NCI-H128 (cell line): ENCODE data around the gene TOB2.
"Not testable (repeated sequence)": the region's sequence is repeated elsewhere in the genome, so short reads cannot be mapped to it uniquely, and the experiment has no call there.

Experiments
- DNase-seq: peaks from one replicate; lab custom pipeline; 2025; ENCODE audit not compliant: unreplicated experiment; lab: John Stamatoyannopoulos, UW

TOB2 gene

GRCh38 chr22:41468381-41469217, 22.0 kb upstream of the TOB2 start, which contains the start of the genes ACO2 and PHF5A:
Gene ACO2 (plus strand): TSS chr22:41469117. CDS start chr22:41469147, 30 bp downstream.
Gene PHF5A (minus strand): TSS chr22:41468692. CDS start chr22:41468653, 39 bp downstream.
- peak; percentile 90 for DNase-seq

GRCh38 chr22:41461901-41462300, 15.3 kb upstream of the TOB2 start:
- DNase-seq, result no peak

GRCh38 chr22:41460071-41460470, 13.5 kb upstream of the TOB2 start:
- DNase-seq, result not testable (repeated sequence)

GRCh38 chr22:41459431-41459830, 12.8 kb upstream of the TOB2 start:
- no peak for DNase-seq

GRCh38 chr22:41458161-41458728, 11.6 kb upstream of the TOB2 start:
- no peak for DNase-seq

GRCh38 chr22:41448189-41448808, 1.7 kb upstream of the TOB2 start:
- DNase-seq, result peak; percentile 91

- DNase-seq, result peak; percentile 17
Observed at GRCh38 chr22:41447435-41448188, 1.0 kb upstream of the TOB2 start.

- no peak for DNase-seq
Observed at GRCh38 chr22:41446057-41446501, 522 bp downstream of the TOB2 start.

- no peak for DNase-seq
Observed at GRCh38 chr22:41445129-41446056, 1.2 kb downstream of the TOB2 start.

GRCh38 chr22:41444360-41445128, 2.1 kb downstream of the TOB2 start:
- peak; percentile 87 for DNase-seq

GRCh38 chr22:41442240-41442792, 4.3 kb downstream of the TOB2 start:
- DNase-seq, result no peak

GRCh38 chr22:41440511-41440910, 6.1 kb downstream of the TOB2 start:
- not testable (repeated sequence) for DNase-seq

GRCh38 chr22:41437198-41437597, 9.4 kb downstream of the TOB2 start:
- DNase-seq, result no peak

GRCh38 chr22:41436322-41437113, 10.1 kb downstream of the TOB2 start:
- no peak for DNase-seq

GRCh38 chr22:41435560-41435959, 11.0 kb downstream of the TOB2 start:
- no peak for DNase-seq

GRCh38 chr22:41434361-41435003, 12.1 kb downstream of the TOB2 start:
- not testable (repeated sequence) for DNase-seq

GRCh38 chr22:41433480-41433879, 13.1 kb downstream of the TOB2 start:
- DNase-seq, result not testable (repeated sequence)

- no peak for DNase-seq
Observed at GRCh38 chr22:41431656-41432055, 14.9 kb downstream of the TOB2 start.
